ENCODE data around the gene ADAMTS17.

The ADAMTS17 gene

GRCh38 chr15:100341750-100342560, at the start of gene ADAMTS17:
TSS of gene ADAMTS17 (minus strand) at chr15:100341975. CDS start at chr15:100341899, 76 bp downstream.
- DNase-seq (ENCODE audit: low read depth in 2 of 2), result peak; percentile 86 to 94

GRCh38 chr15:100385300-100386050, 43.7 kb upstream of the ADAMTS17 start:
- DNase-seq (ENCODE audit: low read depth in 2 of 2), result no peak

- DNase-seq (ENCODE audit: low read depth in 2 of 2), result no peak
These were observed 42.3 kb upstream of the ADAMTS17 start for GRCh38 chr15:100384108-100384410.

GRCh38 chr15:100383302-100384107, 41.7 kb upstream of the ADAMTS17 start:
- DNase-seq (ENCODE audit: low read depth in 2 of 2), result peak in 1 of 2 donors; percentile 2

- no peak for DNase-seq (ENCODE audit: low read depth in 2 of 2)
These were observed 32.2 kb upstream of the ADAMTS17 start for GRCh38 chr15:100373942-100374341.

GRCh38 chr15:100373120-100373896, 31.5 kb upstream of the ADAMTS17 start:
- DNase-seq (ENCODE audit: low read depth in 2 of 2), result no peak

- DNase-seq (ENCODE audit: low read depth in 2 of 2), result no peak
These were observed 31.0 kb upstream of the ADAMTS17 start for GRCh38 chr15:100372739-100373119.

- DNase-seq (ENCODE audit: low read depth in 2 of 2), result no peak
These were observed 13.6 kb upstream of the ADAMTS17 start for GRCh38 chr15:100355342-100355741.

GRCh38 chr15:100353449-100353848, 11.7 kb upstream of the ADAMTS17 start:
- no peak for DNase-seq (ENCODE audit: low read depth in 2 of 2)

GRCh38 chr15:100350434-100351226, 8.9 kb upstream of the ADAMTS17 start:
- no peak for DNase-seq (ENCODE audit: low read depth in 2 of 2)

GRCh38 chr15:100349696-100350433, 8.1 kb upstream of the ADAMTS17 start:
- DNase-seq (ENCODE audit: low read depth in 2 of 2), result peak; percentile 73 to 82

GRCh38 chr15:100349321-100349695, 7.5 kb upstream of the ADAMTS17 start:
- no peak for DNase-seq (ENCODE audit: low read depth in 2 of 2)

- DNase-seq (ENCODE audit: low read depth in 2 of 2), result no peak
These were observed 6.8 kb upstream of the ADAMTS17 start for GRCh38 chr15:100348578-100348977.

GRCh38 chr15:100346866-100347512, 5.2 kb upstream of the ADAMTS17 start:
- DNase-seq (ENCODE audit: low read depth in 2 of 2), result no peak

- no peak for DNase-seq (ENCODE audit: low read depth in 2 of 2)
These were observed 3.7 kb upstream of the ADAMTS17 start for GRCh38 chr15:100345438-100345837.

- DNase-seq (ENCODE audit: low read depth in 2 of 2), result no peak
These were observed 1.5 kb upstream of the ADAMTS17 start for GRCh38 chr15:100343251-100343650.

GRCh38 chr15:100341239-100341749, 481 bp downstream of the ADAMTS17 start:
- no peak for DNase-seq (ENCODE audit: low read depth in 2 of 2)

- no peak for DNase-seq (ENCODE audit: low read depth in 2 of 2)
These were observed 995 bp downstream of the ADAMTS17 start for GRCh38 chr15:100340721-100341238.

- no peak for DNase-seq (ENCODE audit: low read depth in 2 of 2)
These were observed 1.8 kb downstream of the ADAMTS17 start for GRCh38 chr15:100339999-100340398.
